ENCODE results near the gene HSP90AB1.

The HSP90AB1 gene

DNA sequence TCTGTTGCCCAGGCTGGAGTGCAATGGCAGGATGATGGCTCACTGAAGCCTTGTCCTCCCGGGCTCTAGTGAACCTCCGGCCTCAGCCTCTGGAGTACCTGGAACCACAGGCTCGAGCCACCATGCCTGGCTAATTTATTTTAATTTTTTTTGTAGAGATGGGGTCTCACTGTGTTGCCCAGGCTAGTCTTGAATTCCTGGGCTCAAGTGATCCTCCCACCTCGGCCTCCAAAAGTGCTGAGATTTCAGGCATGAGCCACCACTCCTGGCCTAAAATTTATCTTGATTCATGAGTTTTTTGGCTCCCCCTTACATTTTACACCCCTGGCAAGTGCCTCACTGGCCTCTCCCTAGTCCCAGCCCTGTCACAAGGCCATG, 26.0 kb upstream of the HSP90AB1 start:
- Histone ChIP-seq H3K27me3 (ENCODE audit: control insufficient read depth, low read length) (no peaks in the 10 kb centered on the region), H3K4me1 (ENCODE audit: control insufficient read depth, low read length) (peaks cover 76% of the 10 kb centered on the region), H3K9me2 (replicated peaks; ENCODE audit: control insufficient read depth, low read length) (no peaks in the 10 kb centered on the region), H3K4me2 (ENCODE audit: low read length) (peak overlapping the region; percentile 19), H3K4me3 (ENCODE audit: low read length) (no peak overlapping the region), H3K36me3 (ENCODE audit: control insufficient read depth, low read length) (peaks cover 11% of the 10 kb centered on the region), H3K27ac (ENCODE audit: low read depth, low read length) (peak overlapping the region; percentile 47), H3K79me2 (ENCODE audit: control insufficient read depth, low read length) (peaks cover 23% of the 10 kb centered on the region), H3F3A (ENCODE audit: control insufficient read depth, insufficient read depth) (peaks cover 22% of the 10 kb centered on the region), H4K20me1 (ENCODE audit: control insufficient read depth, insufficient read depth, low read depth, low read length) (peaks cover 5% of the 10 kb centered on the region; the same call in 1 of the 2 replicates), H3K9me3 (ENCODE audit: control insufficient read depth, insufficient read depth, low read length) (no peaks in the 10 kb centered on the region)
- TF ChIP-seq, protein P1, sequence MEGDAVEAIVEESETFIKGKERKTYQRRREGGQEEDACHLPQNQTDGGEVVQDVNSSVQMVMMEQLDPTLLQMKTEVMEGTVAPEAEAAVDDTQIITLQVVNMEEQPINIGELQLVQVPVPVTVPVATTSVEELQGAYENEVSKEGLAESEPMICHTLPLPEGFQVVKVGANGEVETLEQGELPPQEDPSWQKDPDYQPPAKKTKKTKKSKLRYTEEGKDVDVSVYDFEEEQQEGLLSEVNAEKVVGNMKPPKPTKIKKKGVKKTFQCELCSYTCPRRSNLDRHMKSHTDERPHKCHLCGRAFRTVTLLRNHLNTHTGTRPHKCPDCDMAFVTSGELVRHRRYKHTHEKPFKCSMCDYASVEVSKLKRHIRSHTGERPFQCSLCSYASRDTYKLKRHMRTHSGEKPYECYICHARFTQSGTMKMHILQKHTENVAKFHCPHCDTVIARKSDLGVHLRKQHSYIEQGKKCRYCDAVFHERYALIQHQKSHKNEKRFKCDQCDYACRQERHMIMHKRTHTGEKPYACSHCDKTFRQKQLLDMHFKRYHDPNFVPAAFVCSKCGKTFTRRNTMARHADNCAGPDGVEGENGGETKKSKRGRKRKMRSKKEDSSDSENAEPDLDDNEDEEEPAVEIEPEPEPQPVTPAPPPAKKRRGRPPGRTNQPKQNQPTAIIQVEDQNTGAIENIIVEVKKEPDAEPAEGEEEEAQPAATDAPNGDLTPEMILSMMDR (IDR thresholded peaks at IDR 0.05; ENCODE audit: low read depth, low read length, poor library complexity, severe bottlenecking): no peak
- TF ChIP-seq EZH2phosphoT487 (IDR thresholded peaks at IDR 0.05; ENCODE audit: borderline replicate concordance, low read length): no peak

GRCh38 chr6:44221291-44221960, 25.5 kb upstream of the HSP90AB1 start:
- H3K27ac ChIP-seq (ENCODE audit: low read depth, low read length): peak overlapping the region; percentile 47
- H3K79me2 ChIP-seq (ENCODE audit: control insufficient read depth, low read length): peaks cover 29% of the 10 kb centered on the region
- TF ChIP-seq, protein P1 (IDR thresholded peaks at IDR 0.05; ENCODE audit: low read depth, low read length, poor library complexity, severe bottlenecking): peak; percentile 91
- TF ChIP-seq EZH2phosphoT487 (IDR thresholded peaks at IDR 0.05; ENCODE audit: borderline replicate concordance, low read length): no peak
- peaks cover 81% of the 10 kb centered on the region for H3K4me1 ChIP-seq (ENCODE audit: control insufficient read depth, low read length)
- H3K27me3 ChIP-seq (ENCODE audit: control insufficient read depth, low read length): no peaks in the 10 kb centered on the region
- no peaks in the 10 kb centered on the region for H3K9me3 ChIP-seq (ENCODE audit: control insufficient read depth, insufficient read depth, low read length)
- peak overlapping the region; percentile 19 for H3K4me2 ChIP-seq (ENCODE audit: low read length)
- H3K4me3 ChIP-seq (ENCODE audit: low read length): no peak overlapping the region
- no peaks in the 10 kb centered on the region for H3K9me2 ChIP-seq (replicated peaks; ENCODE audit: control insufficient read depth, low read length)
- H4K20me1 ChIP-seq (ENCODE audit: control insufficient read depth, insufficient read depth, low read depth, low read length): peaks cover 11% of the 10 kb centered on the region; the same call in 1 of the 2 replicates
- H3K36me3 ChIP-seq (ENCODE audit: control insufficient read depth, low read length): peaks cover 16% of the 10 kb centered on the region
- H3F3A ChIP-seq (ENCODE audit: control insufficient read depth, insufficient read depth): peaks cover 22% of the 10 kb centered on the region

GRCh38 chr6:44221961-44222335, 25.0 kb upstream of the HSP90AB1 start:
- no peaks in the 10 kb centered on the region for H3K27me3 ChIP-seq (ENCODE audit: control insufficient read depth, low read length)
- H3K9me2 ChIP-seq (replicated peaks; ENCODE audit: control insufficient read depth, low read length): no peaks in the 10 kb centered on the region
- peaks cover 34% of the 10 kb centered on the region for H3K79me2 ChIP-seq (ENCODE audit: control insufficient read depth, low read length)
- H3F3A ChIP-seq (ENCODE audit: control insufficient read depth, insufficient read depth): peaks cover 22% of the 10 kb centered on the region
- H4K20me1 ChIP-seq (ENCODE audit: control insufficient read depth, insufficient read depth, low read depth, low read length): peaks cover 12% of the 10 kb centered on the region; the same call in 1 of the 2 replicates
- no peak overlapping the region for H3K27ac ChIP-seq (ENCODE audit: low read depth, low read length)
- peaks cover 20% of the 10 kb centered on the region for H3K36me3 ChIP-seq (ENCODE audit: control insufficient read depth, low read length)
- peaks cover 79% of the 10 kb centered on the region for H3K4me1 ChIP-seq (ENCODE audit: control insufficient read depth, low read length)
- no peaks in the 10 kb centered on the region for H3K9me3 ChIP-seq (ENCODE audit: control insufficient read depth, insufficient read depth, low read length)
- H3K4me2 ChIP-seq (ENCODE audit: low read length): peak overlapping the region; percentile 19
- H3K4me3 ChIP-seq (ENCODE audit: low read length): no peak overlapping the region
- TF ChIP-seq EZH2phosphoT487 (IDR thresholded peaks at IDR 0.05; ENCODE audit: borderline replicate concordance, low read length): no peak
- TF ChIP-seq, protein P1 (IDR thresholded peaks at IDR 0.05; ENCODE audit: low read depth, low read length, poor library complexity, severe bottlenecking): no peak
